Measurements from ENCODE around the gene C8A. TPM values are rescaled to one million over a fixed set of nuclear protein-coding genes. Genes with fewer than 3 reads are reported as not detected.

The C8A gene
- total and polyA plus RNA-seq, 10 of the 15 experiments (the other 5 are each of a cell fraction or from before 2014, with no cell fraction given): not detected

DNA sequence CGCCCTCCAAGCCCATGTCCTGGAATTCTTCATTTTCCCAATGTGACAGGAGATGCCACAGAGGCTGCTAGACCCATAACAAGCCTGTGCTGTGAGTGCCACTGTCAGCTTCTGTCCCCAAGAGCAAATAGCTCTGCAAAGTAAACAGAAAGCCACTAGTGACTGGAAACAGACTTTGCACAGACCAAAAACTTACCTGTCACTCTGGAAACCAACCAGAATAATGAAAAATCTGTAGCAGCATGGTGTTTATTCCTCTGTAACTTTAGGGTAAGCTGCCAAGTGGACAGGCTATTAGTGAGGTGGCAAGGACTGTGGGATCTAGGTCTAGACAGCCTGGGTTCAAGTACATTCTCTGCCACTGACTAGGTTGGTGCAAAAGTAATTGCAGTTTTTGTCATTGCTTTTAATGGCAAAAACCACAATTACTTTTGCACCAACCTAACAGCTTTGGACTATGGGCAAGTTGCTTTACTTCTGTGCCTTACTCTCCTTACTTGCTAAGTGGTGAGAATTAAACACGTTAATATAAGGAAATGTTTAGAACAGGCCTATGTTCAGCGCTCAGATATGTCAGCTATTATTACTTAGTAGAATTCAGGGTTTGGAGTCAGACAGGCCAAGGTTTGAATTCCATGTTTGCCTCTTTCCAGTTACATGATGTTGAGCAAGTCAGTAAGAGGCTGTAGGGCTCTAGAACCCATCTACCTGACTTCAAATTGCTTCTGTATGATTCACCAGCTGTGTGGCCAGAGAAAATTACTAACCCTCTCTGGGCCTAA lies 111.5 kb downstream of the C8A start, which contains the start of gene C8B (continued):
- TF ChIP-seq CBFB (IDR thresholded peaks at IDR 0.05; ENCODE audit: low read depth) (no peak), CEBPB (IDR thresholded peaks at IDR 0.05; ENCODE audit: borderline replicate concordance in 1 of 2, low read depth in 2 of 2, low read length in 2 of 2) (no peak), CREM (IDR thresholded peaks at IDR 0.05; ENCODE audit: low read depth) (no peak), TCF12 (IDR thresholded peaks at IDR 0.05; ENCODE audit: low read depth, low read length) (no peak), ZNF207 (IDR thresholded peaks at IDR 0.05; ENCODE audit: borderline replicate concordance) (no peak)
- TF ChIP-seq, protein P1, sequence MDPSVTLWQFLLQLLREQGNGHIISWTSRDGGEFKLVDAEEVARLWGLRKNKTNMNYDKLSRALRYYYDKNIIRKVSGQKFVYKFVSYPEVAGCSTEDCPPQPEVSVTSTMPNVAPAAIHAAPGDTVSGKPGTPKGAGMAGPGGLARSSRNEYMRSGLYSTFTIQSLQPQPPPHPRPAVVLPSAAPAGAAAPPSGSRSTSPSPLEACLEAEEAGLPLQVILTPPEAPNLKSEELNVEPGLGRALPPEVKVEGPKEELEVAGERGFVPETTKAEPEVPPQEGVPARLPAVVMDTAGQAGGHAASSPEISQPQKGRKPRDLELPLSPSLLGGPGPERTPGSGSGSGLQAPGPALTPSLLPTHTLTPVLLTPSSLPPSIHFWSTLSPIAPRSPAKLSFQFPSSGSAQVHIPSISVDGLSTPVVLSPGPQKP (IDR thresholded peaks at IDR 0.05; ENCODE audit: low read depth, low read length): no peak

DNA sequence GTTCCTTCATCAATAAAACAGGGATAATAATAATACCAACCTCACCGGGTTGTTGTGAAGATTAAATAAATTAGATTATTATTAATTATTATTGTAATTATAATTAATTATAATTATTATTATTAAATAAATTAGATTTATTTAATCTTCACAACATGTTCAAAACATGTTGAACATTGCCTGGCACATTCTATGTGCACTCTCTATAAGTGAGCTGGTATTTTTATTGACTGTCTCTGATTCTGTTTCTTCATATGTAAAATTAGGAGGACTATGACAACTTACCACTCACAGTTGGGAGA lies 112.1 kb downstream of the C8A start:
- Histone ChIP-seq H3K36me3 (ENCODE audit: control insufficient read depth in 2 of 2, insufficient read depth in 2 of 2, low read length in 1 of 2) (no peaks in the 10 kb centered on the region), H4K20me1 (ENCODE audit: control insufficient read depth, insufficient read depth) (no peaks in the 10 kb centered on the region), H3K9ac (ENCODE audit: control insufficient read depth, insufficient read depth, low read length) (no peak overlapping the region), H3K4me2 (ENCODE audit: control insufficient read depth, insufficient read depth) (no peak overlapping the region), H3K27me3 (replicated peaks in 1 of 2; ENCODE audit: control insufficient read depth in 2 of 2, insufficient read depth in 2 of 2, low read length in 1 of 2) (no peaks in the 10 kb centered on the region), H3K4me1 (ENCODE audit: control insufficient read depth, insufficient read depth, low read length) (no peaks in the 10 kb centered on the region), H3K27ac (ENCODE audit: control insufficient read depth, insufficient read depth) (no peak overlapping the region), H3K79me2 (ENCODE audit: control insufficient read depth, insufficient read depth, low read length) (no peaks in the 10 kb centered on the region), H3K9me3 (replicated peaks; ENCODE audit: control insufficient read depth, insufficient read depth, low read length) (no peaks in the 10 kb centered on the region), H2AFZ (ENCODE audit: control insufficient read depth, low read depth, low read length) (no peak overlapping the region), H3K4me3 (no peak overlapping the region)
- in situ Hi-C loops (cut with MboI): no loop called here
- FAIRE-seq (no peak), ATAC-seq (no peak), DNase-seq (ENCODE audit: low read depth, low spot score) (no peak)
- ChIA-PET CTCF (interaction anchor here (4.6 kb wide), 1 partner anchor 133 kb away, joined by 35 read pairs; no protein-coding TSS in a partner anchor), POLR2A (no interaction called here), RAD21 (ENCODE audit: unreplicated experiment) (no interaction called here), SMC1A (ENCODE audit: uncharacterized antibody, unreplicated experiment) (no interaction called here)
- BruUV-seq (replicated peaks): no TSS peak
- TF ChIP-seq IRF4 (IDR thresholded peaks at IDR 0.05; ENCODE audit: low read depth, low read length) (no peak), CBFB (IDR thresholded peaks at IDR 0.05; ENCODE audit: low read depth) (no peak), NFIC (IDR thresholded peaks at IDR 0.05; ENCODE audit: low read depth, low read length) (no peak), SREBF1 (IDR thresholded peaks at IDR 0.05; ENCODE audit: low read length) (no peak), IKZF2 (IDR thresholded peaks at IDR 0.05) (no peak), CHD2 (IDR thresholded peaks at IDR 0.05; ENCODE audit: borderline replicate concordance, low read depth, low read length) (no peak), NBN (IDR thresholded peaks at IDR 0.05) (no peak), MEF2B (IDR thresholded peaks at IDR 0.05; ENCODE audit: partially characterized antibody, poor library complexity, severe bottlenecking) (no peak), MTA3 (IDR thresholded peaks at IDR 0.05; ENCODE audit: borderline replicate concordance, low read length) (no peak), TARDBP (IDR thresholded peaks at IDR 0.05; ENCODE audit: borderline replicate concordance) (no peak), CHD1 (IDR thresholded peaks at IDR 0.05; ENCODE audit: low read depth, low read length) (no peak), NFYA (IDR thresholded peaks at IDR 0.05; ENCODE audit: borderline replicate concordance, low read depth, low read length) (no peak), STAT3 (IDR thresholded peaks at IDR 0.05; ENCODE audit: low read depth, low read length) (no peak)
- TF ChIP-seq, protein P2, sequence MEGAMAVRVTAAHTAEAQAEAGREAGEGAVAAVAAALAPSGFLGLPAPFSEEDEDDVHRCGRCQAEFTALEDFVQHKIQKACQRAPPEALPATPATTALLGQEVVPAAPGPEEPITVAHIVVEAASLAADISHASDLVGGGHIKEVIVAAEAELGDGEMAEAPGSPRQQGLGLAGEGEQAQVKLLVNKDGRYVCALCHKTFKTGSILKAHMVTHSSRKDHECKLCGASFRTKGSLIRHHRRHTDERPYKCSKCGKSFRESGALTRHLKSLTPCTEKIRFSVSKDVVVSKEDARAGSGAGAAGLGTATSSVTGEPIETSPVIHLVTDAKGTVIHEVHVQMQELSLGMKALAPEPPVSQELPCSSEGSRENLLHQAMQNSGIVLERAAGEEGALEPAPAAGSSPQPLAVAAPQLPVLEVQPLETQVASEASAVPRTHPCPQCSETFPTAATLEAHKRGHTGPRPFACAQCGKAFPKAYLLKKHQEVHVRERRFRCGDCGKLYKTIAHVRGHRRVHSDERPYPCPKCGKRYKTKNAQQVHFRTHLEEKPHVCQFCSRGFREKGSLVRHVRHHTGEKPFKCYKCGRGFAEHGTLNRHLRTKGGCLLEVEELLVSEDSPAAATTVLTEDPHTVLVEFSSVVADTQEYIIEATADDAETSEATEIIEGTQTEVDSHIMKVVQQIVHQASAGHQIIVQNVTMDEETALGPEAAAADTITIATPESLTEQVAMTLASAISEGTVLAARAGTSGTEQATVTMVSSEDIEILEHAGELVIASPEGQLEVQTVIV (IDR thresholded peaks at IDR 0.05; ENCODE audit: borderline replicate concordance, partially characterized antibody): no peak
- TF ChIP-seq, protein P3, sequence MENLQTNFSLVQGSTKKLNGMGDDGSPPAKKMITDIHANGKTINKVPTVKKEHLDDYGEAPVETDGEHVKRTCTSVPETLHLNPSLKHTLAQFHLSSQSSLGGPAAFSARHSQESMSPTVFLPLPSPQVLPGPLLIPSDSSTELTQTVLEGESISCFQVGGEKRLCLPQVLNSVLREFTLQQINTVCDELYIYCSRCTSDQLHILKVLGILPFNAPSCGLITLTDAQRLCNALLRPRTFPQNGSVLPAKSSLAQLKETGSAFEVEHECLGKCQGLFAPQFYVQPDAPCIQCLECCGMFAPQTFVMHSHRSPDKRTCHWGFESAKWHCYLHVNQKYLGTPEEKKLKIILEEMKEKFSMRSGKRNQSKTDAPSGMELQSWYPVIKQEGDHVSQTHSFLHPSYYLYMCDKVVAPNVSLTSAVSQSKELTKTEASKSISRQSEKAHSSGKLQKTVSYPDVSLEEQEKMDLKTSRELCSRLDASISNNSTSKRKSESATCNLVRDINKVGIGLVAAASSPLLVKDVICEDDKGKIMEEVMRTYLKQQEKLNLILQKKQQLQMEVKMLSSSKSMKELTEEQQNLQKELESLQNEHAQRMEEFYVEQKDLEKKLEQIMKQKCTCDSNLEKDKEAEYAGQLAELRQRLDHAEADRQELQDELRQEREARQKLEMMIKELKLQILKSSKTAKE (IDR thresholded peaks at IDR 0.05; ENCODE audit: low read depth, poor library complexity, severe bottlenecking): no peak
- intact Hi-C loops (cut with micrococcal nuclease; ENCODE audit: unreplicated experiment): no loop called here
- 61% methylated on average over 1 of the region's 1 CpG for WGBS (ENCODE audit: insufficient coverage, insufficient replicate concordance, low lambda C conversion rate, missing lambda C conversion rate)

Measured in GM12878 (cell line).